Glutamatergic neuron (in vitro differentiated cells): ENCODE data around the gene PHF11. TPM values are rescaled to one million over a fixed set of nuclear protein-coding genes. Genes with fewer than 3 reads are reported as not detected.
A peak's percentile ranks its signal among the peaks of the same experiment; 100 is the strongest.
"Not testable (repeated sequence)": the region's sequence is repeated elsewhere in the genome, so short reads cannot be mapped to it uniquely, and the experiment has no call there.

Experiments used
- DNase-seq: peaks from one replicate; pipeline ENCODE4 v3.0.0; 2022
- H3K27ac Mint-ChIP-seq: one replicate; pipeline ENCODE4 v1.8.0; 2020; ENCODE audit warnings: mild to moderate bottlenecking, mixed read lengths, inconsistent platforms; ENCODE audit not compliant: unreplicated experiment
- H3K27me3 Mint-ChIP-seq: one replicate; pipeline ENCODE4 v1.8.0; 2020; ENCODE audit warnings: mild to moderate bottlenecking, moderate library complexity, mixed read lengths, inconsistent platforms; ENCODE audit not compliant: unreplicated experiment
- H3K36me3 Mint-ChIP-seq: one replicate; pipeline ENCODE4 v1.8.0; 2020; ENCODE audit warnings: mild to moderate bottlenecking, mixed read lengths, inconsistent platforms; ENCODE audit not compliant: unreplicated experiment
- H3K4me1 Mint-ChIP-seq: one replicate; pipeline ENCODE4 v1.8.0; 2020; ENCODE audit warnings: mild to moderate bottlenecking, low read depth, mixed read lengths, inconsistent platforms; ENCODE audit not compliant: unreplicated experiment
- H3K4me3 Mint-ChIP-seq: one replicate; pipeline ENCODE4 v1.8.0; 2020; ENCODE audit warnings: mild to moderate bottlenecking, mixed read lengths, inconsistent platforms; ENCODE audit not compliant: unreplicated experiment
- H3K9me3 Mint-ChIP-seq: one replicate; pipeline ENCODE4 v1.8.0; 2020; ENCODE audit warnings: mild to moderate bottlenecking, moderate library complexity, mixed read lengths, inconsistent platforms; ENCODE audit not compliant: unreplicated experiment
- total RNA-seq: library from RNA; stranded (reverse); fragmentation: NEBNext Ultra II Directional; extraction: Animal tissue kit (Norgen Biotek cat#: 25700); gene quantifications from one replicate; pipeline ENCODE4 v1.2.1, GENCODE V29; 2021; ENCODE audit not compliant: unreplicated experiment
- TF ChIP-seq, protein P1 (sequence below): fragments of 200-600 bp; sonication (generic); IDR thresholded peaks from one replicate; pipeline ENCODE4 v1.5.0; 2021; ENCODE audit not compliant: partially characterized antibody, unreplicated experiment

Gene PHF11
- total RNA-seq, 1 donor from 2014 or later = 4.3 TPM

DNA sequence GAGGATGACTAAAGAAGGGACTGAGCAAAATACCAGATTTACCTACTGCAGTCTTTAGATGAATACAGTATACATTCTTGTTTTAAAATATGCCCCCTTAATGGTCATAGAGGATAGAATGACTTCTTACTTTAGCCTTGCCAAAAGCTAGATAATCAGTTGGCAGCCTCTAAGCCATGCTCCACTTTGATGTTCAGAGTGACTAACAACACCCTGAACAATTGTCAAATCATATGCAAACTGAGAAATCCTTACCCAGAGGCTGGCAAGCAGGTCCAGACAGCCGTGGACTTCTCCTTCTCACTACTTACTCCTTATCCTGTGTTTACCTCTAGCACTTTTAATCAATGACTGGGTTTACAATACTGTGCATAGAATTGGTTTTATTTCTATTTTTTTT is 23.6 kb upstream of the PHF11 start:
- TF ChIP-seq, protein P1, sequence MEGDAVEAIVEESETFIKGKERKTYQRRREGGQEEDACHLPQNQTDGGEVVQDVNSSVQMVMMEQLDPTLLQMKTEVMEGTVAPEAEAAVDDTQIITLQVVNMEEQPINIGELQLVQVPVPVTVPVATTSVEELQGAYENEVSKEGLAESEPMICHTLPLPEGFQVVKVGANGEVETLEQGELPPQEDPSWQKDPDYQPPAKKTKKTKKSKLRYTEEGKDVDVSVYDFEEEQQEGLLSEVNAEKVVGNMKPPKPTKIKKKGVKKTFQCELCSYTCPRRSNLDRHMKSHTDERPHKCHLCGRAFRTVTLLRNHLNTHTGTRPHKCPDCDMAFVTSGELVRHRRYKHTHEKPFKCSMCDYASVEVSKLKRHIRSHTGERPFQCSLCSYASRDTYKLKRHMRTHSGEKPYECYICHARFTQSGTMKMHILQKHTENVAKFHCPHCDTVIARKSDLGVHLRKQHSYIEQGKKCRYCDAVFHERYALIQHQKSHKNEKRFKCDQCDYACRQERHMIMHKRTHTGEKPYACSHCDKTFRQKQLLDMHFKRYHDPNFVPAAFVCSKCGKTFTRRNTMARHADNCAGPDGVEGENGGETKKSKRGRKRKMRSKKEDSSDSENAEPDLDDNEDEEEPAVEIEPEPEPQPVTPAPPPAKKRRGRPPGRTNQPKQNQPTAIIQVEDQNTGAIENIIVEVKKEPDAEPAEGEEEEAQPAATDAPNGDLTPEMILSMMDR = no peak
- Mint-ChIP-seq H3K4me3 (no peak overlapping the region), H3K27me3 (no peaks in the 10 kb centered on the region), H3K27ac (no peak overlapping the region), H3K36me3 (no peaks in the 10 kb centered on the region), H3K4me1 (no peaks in the 10 kb centered on the region), H3K9me3 (no peaks in the 10 kb centered on the region)
- DNase-seq = no peak

DNA sequence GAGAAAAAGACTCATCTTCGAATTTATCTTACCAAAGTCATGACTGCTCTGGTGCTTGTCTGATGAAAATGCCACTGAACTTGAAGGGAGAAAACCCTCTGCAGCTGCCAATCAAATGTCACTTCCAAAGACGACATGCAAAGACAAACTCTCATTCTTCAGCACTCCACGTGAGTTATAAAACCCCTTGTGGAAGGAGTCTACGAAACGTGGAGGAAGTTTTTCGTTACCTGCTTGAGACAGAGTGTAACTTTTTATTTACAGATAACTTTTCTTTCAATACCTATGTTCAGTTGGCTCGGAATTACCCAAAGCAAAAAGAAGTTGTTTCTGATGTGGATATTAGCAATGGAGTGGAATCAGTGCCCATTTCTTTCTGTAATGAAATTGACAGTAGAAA is 19.2 kb upstream of the PHF11 start:
- H3K27ac Mint-ChIP-seq = no peak overlapping the region
- TF ChIP-seq, protein P1 = no peak
- no peaks in the 10 kb centered on the region for H3K27me3 Mint-ChIP-seq
- no peaks in the 10 kb centered on the region for H3K9me3 Mint-ChIP-seq
- H3K36me3 Mint-ChIP-seq = no peaks in the 10 kb centered on the region
- H3K4me1 Mint-ChIP-seq = no peaks in the 10 kb centered on the region
- no peak overlapping the region for H3K4me3 Mint-ChIP-seq
- no peak for DNase-seq

DNA sequence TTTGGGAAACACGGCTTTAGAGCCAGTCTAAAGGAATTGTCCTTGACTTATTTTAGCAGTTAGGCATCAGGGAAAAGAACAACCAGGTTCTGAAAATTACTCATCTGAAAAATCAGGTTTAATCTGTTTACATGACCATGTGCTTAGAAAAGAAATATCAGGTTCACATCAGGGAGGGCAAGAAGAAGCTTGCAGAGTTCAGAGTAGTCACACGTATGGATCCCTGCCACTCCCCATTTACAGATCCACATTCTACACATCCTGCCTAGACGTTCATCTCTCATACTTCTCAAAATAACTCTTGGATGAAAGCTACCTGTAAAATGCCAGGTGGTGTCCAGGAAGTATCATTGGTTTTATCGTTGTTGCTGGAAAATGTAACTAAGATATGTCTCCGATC is 14.0 kb upstream of the PHF11 start:
- Mint-ChIP-seq H3K27ac (no peak overlapping the region), H3K36me3 (no peaks in the 10 kb centered on the region), H3K9me3 (no peaks in the 10 kb centered on the region), H3K4me1 (no peaks in the 10 kb centered on the region), H3K27me3 (no peaks in the 10 kb centered on the region), H3K4me3 (no peak overlapping the region)
- no peak for DNase-seq
- TF ChIP-seq, protein P1 = no peak

DNA sequence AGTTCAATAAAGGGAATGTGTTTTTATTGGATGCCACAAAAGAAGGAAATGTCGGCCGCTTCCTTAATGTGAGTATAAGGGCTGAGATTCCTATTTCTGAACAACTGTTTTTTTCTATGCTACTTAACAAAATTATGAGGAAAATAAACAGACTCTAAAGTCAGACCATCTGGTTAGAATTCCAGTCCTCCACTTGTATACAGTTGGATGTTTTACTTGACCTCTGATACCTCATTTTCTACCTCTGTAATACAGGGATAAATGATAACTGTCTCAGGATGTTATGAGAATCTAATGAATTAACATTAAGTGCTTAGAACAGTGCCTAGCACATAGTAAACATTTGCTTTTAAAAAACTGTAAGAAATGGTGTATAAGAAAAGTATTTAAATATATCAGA is 7.2 kb upstream of the PHF11 start:
- no peaks in the 10 kb centered on the region for H3K27me3 Mint-ChIP-seq
- H3K9me3 Mint-ChIP-seq = no peaks in the 10 kb centered on the region
- no peak overlapping the region for H3K4me3 Mint-ChIP-seq
- TF ChIP-seq, protein P1 = no peak
- no peak for DNase-seq
- no peaks in the 10 kb centered on the region for H3K36me3 Mint-ChIP-seq
- no peaks in the 10 kb centered on the region for H3K4me1 Mint-ChIP-seq
- no peak overlapping the region for H3K27ac Mint-ChIP-seq

DNA sequence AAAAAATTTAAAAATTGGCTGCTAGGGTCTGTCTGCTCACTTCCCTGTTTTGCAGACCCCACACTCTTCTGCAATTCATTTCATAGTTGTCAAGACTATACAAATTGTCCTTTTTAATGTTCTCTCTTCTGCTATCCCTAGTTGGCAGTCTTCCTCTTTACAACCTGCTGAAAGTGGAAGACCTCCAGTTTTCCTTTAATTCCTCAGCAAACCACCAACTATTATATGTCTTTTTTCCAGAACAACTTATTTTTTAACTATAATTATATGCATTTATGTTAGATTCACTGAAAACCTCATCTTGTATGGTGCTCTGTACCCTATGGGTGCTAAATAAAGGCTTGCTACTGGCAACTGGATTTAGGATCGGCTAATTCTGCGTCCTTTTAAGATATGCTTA is 1.1 kb upstream of the PHF11 start:
- Mint-ChIP-seq H3K4me1 (no peaks in the 10 kb centered on the region), H3K4me3 (peak overlapping the region; percentile 47), H3K36me3 (no peaks in the 10 kb centered on the region), H3K9me3 (no peaks in the 10 kb centered on the region), H3K27me3 (peaks cover 5% of the 10 kb centered on the region), H3K27ac (no peak overlapping the region)
- TF ChIP-seq, protein P1 = no peak
- DNase-seq = no peak

DNA sequence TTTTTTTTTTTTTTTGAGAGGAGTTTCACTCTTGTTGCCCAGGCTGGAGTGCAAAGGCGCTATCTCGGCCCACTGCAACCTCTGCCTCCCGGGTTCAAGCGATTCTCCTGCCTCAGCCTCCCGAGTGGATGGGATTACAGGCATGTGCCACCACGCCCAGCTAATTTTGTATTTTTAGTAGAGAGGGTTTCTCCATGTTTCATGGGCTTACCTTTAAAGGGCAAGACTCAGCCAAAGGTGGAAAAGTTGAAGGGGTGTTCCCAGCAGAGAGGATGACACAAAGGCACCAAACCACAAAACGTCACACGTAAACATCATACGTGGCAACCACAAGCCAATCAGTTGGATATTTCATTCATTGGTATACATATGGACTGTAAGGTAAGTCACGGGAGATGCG is 1.1 kb downstream of the PHF11 start:
- H3K9me3 Mint-ChIP-seq, H3K36me3 Mint-ChIP-seq, H3K27ac Mint-ChIP-seq, H3K4me1 Mint-ChIP-seq, H3K27me3 Mint-ChIP-seq, H3K4me3 Mint-ChIP-seq, DNase-seq: not testable (repeated sequence)
